Vagina (tissue), 2 donors: Measurements from ENCODE around the gene NCOR1. TPM values are rescaled to one million over a fixed set of nuclear protein-coding genes. Genes with fewer than 3 reads are reported as not detected.

Source experiments
- DNase-seq, 2 donors: peaks; one replicate each; pipeline ENCODE4 v3.0.0-alpha.2; 2017; ENCODE audit errors: extremely low spot score in 2 of 2
- H3K27ac ChIP-seq: fragments of 200-600 bp; sonication (generic); one replicate; pipeline ENCODE4 v1.5.1; 2019
- H3K27me3 ChIP-seq: fragments of 200-600 bp; sonication (generic); one replicate; pipeline ENCODE4 v1.5.1; 2019
- H3K36me3 ChIP-seq, 2 donors: fragments of 200-600 bp; sonication (generic); one replicate each; pipeline ENCODE4 v1.5.1; 2017 to 2019
- H3K4me1 ChIP-seq: fragments of 200-600 bp; sonication (generic); one replicate; pipeline ENCODE4 v1.5.1; 2019
- H3K4me3 ChIP-seq, 2 donors: fragments of 200-600 bp; sonication (generic); 1 replicate in 1 of 2; 2 replicates in 1 of 2; pipeline ENCODE4 v1.5.1; 2016 to 2019
- H3K9me3 ChIP-seq: fragments of 200-600 bp; sonication (generic); one replicate; pipeline ENCODE4 v1.5.1; 2019
- CTCF ChIP-seq, 3 experiments: fragments of 450-650 bp in 2 of 3; fragments of 200-600 bp in 1 of 3; sonication (generic) in 1 of 3; IDR thresholded peaks; one replicate each; pipeline ENCODE4 v1.5.1; 2017 to 2019; ENCODE audit warnings: antibody characterized with exemption in 3 of 3, mild to moderate bottlenecking in 2 of 3, moderate library complexity in 2 of 3
- POLR2A ChIP-seq, 2 donors: fragments of 450-650 bp; IDR thresholded peaks; one replicate each; pipeline ENCODE4 v1.6.1; 2017; ENCODE audit warnings: antibody characterized with exemption in 2 of 2, mild to moderate bottlenecking in 2 of 2, moderate library complexity in 2 of 2
- POLR2AphosphoS5 ChIP-seq, 2 donors: sonication (generic); formaldehyde crosslinking; IDR thresholded peaks; one replicate each; pipeline ENCODE4 v1.9.0; 2017; ENCODE audit warnings: antibody characterized with exemption in 2 of 2, mild to moderate bottlenecking in 2 of 2, low read depth in 1 of 2; ENCODE audit not compliant: insufficient read depth in 1 of 2
- intact Hi-C: fragments of 100-400 bp; cut with DNase I; formaldehyde crosslinking; loops from one replicate; pipeline ENCODE4 v1.15.1; 2023
- total RNA-seq: library from RNA; depleted of rRNA; stranded (reverse); fragments of >200 nt; gene quantifications from one replicate; pipeline ENCODE4 v1.2.3, GENCODE V29; 2016

Gene NCOR1
- total RNA-seq, 1 donor from 2014 or later: 175 TPM

- Histone ChIP-seq H3K4me3 (no peak overlapping the region), H3K9me3 (no peaks in the 10 kb centered on the region), H3K36me3 (peaks cover 0 to 49% of the 10 kb centered on the region in 2 donors), H3K4me1 (peaks cover 7% of the 10 kb centered on the region), H3K27ac (no peak overlapping the region), H3K27me3 (no peaks in the 10 kb centered on the region)
- intact Hi-C loops: no loop called here
- no peak for DNase-seq
- no peak for TF ChIP-seq POLR2A (IDR thresholded peaks at IDR 0.05)
- peak in 1 of 2 donors; percentile 63 for TF ChIP-seq POLR2AphosphoS5 (IDR thresholded peaks at IDR 0.05; ENCODE audit: insufficient read depth in 1 of 2, low read depth in 1 of 2)
- TF ChIP-seq CTCF (IDR thresholded peaks at IDR 0.05): no peak
Measured at GRCh38 chr17:16027708-16028584, 187.4 kb downstream of the NCOR1 start.

- no peak overlapping the region for H3K27ac ChIP-seq
- intact Hi-C loops: no loop called here
- DNase-seq: no peak
- no peak for TF ChIP-seq CTCF (IDR thresholded peaks at IDR 0.05)
- no peak for TF ChIP-seq POLR2AphosphoS5 (IDR thresholded peaks at IDR 0.05; ENCODE audit: insufficient read depth in 1 of 2, low read depth in 1 of 2)
- no peak for TF ChIP-seq POLR2A (IDR thresholded peaks at IDR 0.05)
- peaks cover 7% of the 10 kb centered on the region for H3K4me1 ChIP-seq
- peaks cover 0 to 39% of the 10 kb centered on the region in 2 donors for H3K36me3 ChIP-seq
- H3K9me3 ChIP-seq: no peaks in the 10 kb centered on the region
- H3K27me3 ChIP-seq: no peaks in the 10 kb centered on the region
- no peak overlapping the region for H3K4me3 ChIP-seq
Measured at GRCh38 chr17:16026895-16027294, 188.4 kb downstream of the NCOR1 start.

DNA sequence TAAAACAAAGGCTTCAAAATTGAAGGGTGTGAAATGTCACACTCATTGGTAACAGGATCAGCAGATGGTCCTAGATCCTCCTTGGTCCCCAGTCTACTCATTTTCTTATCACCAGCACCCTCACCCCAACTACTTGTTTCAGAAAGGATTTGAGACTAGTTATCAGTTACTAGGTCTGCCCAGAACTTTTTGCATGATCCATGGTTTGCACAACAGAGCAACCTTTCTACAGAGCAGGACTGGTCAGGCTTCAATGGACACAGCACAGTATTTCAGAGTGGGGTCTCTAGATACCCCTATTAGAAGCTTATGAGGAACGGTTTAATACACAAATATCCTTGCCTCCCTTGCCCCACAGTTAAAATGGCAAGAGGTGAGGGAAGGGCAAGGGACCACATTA, 190.1 kb downstream of the NCOR1 start:
- Histone ChIP-seq H3K27ac (no peak overlapping the region), H3K36me3 (peaks cover 0 to 27% of the 10 kb centered on the region in 2 donors), H3K4me3 (no peak overlapping the region), H3K9me3 (no peaks in the 10 kb centered on the region), H3K4me1 (peaks cover 7% of the 10 kb centered on the region), H3K27me3 (no peaks in the 10 kb centered on the region)
- TF ChIP-seq POLR2AphosphoS5 (IDR thresholded peaks at IDR 0.05; ENCODE audit: insufficient read depth in 1 of 2, low read depth in 1 of 2): no peak
- TF ChIP-seq POLR2A (IDR thresholded peaks at IDR 0.05): no peak
- no peak for TF ChIP-seq CTCF (IDR thresholded peaks at IDR 0.05)
- intact Hi-C loops: no loop called here
- DNase-seq: no peak

DNA sequence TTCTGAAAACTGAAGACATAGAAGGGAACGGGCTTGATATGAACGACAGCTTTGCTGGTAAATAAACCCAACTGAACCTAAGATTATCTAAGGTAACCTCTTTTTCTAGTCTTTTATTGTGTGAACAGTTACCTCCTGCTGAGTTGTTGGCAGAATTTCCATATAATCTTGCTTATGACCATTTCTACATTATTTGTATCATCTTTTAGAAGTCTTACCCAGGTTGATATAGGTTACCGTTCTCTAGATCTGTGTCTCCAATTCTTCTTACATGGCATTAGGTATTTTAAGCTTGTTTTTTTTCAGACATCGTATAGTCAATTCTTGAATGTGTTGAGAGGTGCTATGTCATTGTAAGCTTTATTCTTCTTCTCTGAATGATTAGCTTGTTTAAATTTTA, 191.5 kb downstream of the NCOR1 start:
- Histone ChIP-seq H3K4me3 (no peak overlapping the region), H3K27me3 (no peaks in the 10 kb centered on the region), H3K9me3 (no peaks in the 10 kb centered on the region), H3K36me3 (peaks cover 0 to 27% of the 10 kb centered on the region in 2 donors), H3K4me1 (peaks cover 7% of the 10 kb centered on the region), H3K27ac (no peak overlapping the region)
- TF ChIP-seq POLR2AphosphoS5 (IDR thresholded peaks at IDR 0.05; ENCODE audit: insufficient read depth in 1 of 2, low read depth in 1 of 2) (no peak), CTCF (IDR thresholded peaks at IDR 0.05) (no peak), POLR2A (IDR thresholded peaks at IDR 0.05) (no peak)
- intact Hi-C loops: no loop called here
- no peak for DNase-seq

DNA sequence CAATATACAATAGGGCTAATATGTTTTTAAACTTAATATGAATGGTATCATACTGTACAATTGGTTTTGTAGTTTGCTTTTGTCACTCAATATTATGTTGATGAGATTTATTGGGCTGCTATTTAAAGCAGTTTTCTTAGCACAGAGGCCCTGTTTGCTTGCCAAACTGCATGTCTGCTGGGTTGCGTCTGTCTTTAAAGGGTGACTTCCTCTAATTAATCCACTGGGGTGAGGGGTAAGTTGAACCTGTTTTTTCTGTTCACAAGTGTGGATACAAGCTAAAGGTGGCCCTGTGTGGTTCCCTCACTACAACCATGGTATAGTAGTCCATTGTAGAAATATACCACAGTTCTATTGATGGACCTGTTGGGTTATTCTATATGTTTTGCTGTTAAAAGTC, 196.0 kb downstream of the NCOR1 start:
- TF ChIP-seq POLR2AphosphoS5 (IDR thresholded peaks at IDR 0.05; ENCODE audit: insufficient read depth in 1 of 2, low read depth in 1 of 2) (no peak), POLR2A (IDR thresholded peaks at IDR 0.05) (no peak), CTCF (IDR thresholded peaks at IDR 0.05) (no peak)
- Histone ChIP-seq H3K27ac (no peak overlapping the region), H3K9me3 (no peaks in the 10 kb centered on the region), H3K4me3 (no peak overlapping the region), H3K27me3 (no peaks in the 10 kb centered on the region), H3K4me1 (no peaks in the 10 kb centered on the region), H3K36me3 (peaks cover 0 to 6% of the 10 kb centered on the region in 2 donors)
- intact Hi-C loops: no loop called here
- no peak for DNase-seq
